NCI-H748 (cell line): ENCODE results near the gene PITX2.

Source experiments
- DNase-seq: peaks from one replicate; lab custom pipeline; 2025; ENCODE audit not compliant: unreplicated experiment; lab: John Stamatoyannopoulos, UW

PITX2 gene

DNA sequence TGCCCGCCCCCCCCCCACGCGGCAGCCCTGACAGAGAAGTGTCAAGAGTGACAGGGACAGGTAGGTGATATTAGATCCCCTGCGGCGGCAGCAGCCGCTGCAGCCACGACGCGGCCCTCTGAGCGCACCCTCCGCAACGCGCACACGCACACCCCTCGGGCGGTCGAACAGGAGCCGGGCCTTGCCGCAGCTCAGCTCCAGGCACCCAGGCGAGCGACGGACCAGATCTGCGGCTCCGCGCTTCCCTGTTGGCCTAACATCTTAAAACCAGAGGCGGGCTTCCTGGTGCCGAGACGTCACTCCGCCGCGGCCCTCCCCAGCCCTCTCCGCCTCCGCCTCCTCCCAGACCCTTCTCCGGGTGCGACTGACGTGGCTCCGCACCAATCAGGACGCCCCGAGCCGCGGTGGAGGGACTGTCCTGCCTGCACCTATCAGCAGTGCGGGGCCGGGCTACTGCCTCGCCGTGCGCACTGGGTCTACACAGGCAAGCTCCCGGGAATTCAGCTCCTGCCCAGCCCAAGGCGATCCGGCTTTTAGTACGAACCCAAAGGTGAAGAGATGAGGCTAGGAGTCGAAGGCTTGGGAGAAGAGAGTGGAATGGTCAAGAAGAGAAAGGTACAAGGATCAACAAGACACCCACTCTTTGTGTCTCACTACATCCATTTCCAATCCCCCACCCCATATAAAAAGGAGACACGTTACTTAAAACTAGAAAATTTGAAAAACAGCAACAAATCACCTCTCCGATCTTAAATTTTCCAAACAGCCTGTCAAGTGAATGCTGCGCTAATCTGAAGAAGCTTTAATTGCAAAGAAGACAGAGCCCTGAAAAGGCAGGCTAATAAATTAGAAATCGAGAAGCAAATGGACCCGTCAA lies at the start of gene PITX2:
Gene PITX2, minus strand, starts transcription at position 237 of the 877 bp plus-strand sequence. CDS start 617 bp downstream, outside the sequence.
- DNase-seq = peak; percentile 92

DNA sequence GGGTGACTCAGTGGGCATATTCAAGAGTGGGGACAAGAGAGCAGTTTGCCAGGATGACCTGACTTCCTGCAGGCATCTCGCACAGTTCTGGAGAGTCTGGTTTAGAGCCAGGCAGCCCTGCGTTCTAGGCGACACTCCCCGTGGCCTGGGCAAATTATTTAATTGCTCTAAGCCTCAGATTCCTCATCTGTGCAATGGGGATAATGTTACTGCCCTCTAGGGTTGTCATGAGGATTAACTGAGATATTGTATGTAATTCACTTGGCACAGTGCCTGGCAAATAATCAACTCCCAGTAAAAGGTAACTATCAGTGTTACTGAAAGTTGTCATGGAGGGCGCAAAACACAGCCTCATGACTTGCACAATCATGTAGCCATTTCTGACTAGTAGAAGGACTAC lies 48.8 kb upstream of the PITX2 start:
- no peak for DNase-seq

DNA sequence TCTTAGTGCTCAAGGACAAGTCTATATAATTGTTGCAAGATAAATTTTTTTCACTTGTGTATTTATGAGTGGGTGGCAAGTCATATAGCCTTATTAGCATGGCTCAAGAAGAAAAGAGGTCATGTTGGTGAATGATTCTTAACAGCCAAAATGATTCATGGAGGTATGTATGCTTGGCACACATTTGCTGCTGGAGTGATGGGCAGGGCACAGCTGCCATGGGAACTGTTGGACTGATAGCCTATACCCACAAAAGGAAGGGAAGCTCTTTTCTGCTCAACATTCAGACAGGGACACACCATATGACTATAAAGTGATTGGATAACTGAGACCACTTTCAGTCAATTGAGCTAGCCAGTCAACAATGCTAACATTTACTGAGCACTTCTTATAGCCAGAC lies 46.8 kb upstream of the PITX2 start:
- DNase-seq = no peak

DNA sequence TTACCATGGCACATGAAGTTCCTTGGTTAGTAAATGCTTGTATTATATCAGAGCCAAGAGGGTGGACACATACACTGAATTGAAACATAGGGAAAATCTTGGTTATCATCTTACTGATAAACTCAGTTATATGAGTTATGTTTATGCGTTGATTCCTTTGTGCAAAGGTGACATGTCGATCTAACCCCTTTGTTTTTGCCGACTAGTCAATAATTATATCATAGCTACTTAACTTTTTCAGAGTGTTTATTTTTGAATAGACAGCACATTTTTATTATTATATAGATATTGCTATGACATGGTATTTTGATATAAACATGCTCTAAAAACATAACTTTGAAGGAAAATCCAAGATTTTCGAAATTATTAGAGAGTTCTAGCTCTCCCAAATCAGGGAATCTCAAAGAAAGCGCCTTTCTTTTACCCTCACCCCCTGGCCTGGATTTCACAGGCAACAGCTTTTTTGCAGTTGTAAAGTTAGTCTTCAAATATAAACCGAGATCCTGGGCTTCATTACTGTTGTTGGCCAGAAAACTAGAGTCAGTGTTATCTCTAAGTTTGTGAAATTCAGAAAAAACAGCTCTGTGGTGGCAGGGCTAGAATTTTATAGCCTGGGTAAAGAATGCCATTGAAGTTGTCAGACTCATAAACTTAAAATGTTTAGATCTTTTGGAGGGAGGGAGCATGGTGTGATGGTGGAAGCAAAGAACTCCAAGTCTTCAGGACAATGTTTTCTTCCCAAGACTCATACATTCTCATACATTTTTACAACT lies 45.8 kb upstream of the PITX2 start:
- no peak for DNase-seq

DNA sequence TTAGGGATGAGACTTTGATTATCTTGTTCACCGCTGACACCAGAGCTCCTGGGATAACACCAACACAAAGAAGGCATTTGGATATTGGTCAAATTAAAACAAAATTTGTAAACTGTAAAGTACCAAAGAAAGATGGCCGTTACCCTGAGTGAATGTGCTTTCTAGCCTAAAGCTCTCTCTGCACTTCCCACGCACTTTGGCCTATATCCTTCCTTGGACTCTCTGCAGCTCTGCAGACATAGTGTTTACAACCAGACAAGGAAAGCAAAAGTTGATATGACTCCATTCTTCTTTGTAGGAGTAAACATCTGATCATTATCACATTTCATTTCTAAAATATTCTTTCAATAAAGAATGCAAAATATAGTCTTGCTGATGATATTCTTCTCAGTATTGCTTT lies 44.8 kb upstream of the PITX2 start:
- no peak for DNase-seq

DNA sequence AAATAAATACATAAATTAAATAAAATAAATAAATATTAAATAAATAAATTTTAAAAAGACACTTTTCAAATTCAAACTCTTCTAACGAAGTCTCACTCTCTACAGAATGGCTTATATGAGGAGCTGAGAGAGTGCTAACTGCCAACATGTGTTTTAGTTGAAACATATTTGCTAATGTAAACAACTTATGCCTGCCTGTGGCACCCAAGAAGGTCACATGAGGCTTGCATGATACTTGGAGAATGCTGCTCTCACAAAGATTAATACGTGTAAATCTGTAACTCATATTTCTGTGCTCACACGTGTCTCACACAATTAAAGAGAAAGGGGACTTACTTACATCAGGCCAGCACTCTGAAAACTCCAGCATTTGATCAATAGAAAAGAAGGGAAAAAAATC lies 43.2 kb upstream of the PITX2 start:
- no peak for DNase-seq

DNA sequence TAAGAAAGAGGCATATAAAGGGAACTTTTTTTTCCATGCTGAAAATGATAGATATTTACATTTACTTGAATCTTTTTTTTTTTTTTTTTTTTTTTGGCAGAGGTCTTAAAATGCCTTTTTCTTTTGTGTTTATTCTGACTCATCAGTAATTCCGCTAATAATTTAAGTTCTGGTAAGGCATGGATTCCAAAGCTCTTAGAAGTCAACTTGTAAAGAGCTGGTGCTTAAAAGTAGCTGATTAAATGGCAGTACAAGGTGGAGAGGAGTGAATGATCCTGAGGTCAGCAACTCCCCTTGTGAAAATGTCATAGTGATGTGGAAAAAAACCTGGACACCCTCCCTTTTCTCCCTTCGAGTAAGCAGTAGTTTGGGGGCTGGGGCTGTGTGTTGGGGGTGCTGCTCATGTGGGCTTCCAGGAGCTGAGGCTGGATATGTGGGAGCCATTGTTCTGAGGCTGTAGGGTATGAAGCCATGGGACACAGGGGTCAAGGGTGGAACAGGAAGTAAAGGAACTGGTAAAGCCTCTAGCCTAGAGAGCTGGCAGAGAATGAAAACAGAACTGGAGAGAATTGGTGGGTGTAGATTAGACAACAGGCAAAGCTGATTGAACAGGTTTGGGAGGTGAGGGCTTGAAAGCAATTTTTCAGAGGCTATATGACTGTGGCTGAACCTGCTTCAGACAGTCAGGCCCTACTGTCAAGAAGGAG lies 41.0 kb upstream of the PITX2 start:
- DNase-seq = no peak

DNA sequence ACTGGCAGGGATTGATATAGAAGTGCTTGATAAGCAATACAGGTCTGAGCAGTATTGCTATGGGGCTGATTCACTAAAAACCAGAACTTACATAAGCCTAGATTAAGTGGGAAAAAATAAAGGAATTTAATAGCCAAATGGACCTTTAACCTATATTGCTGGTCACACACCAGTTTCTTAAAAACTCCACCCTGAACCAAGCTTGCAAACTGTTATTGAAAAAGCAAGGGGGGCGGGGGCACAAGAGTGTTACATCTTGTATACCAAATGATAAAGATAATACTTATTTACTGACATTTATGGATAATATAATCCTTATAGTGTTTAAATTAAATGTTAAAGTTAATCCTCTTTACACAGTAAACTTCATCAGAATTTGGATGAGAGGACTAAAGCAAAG lies 40.3 kb upstream of the PITX2 start:
- DNase-seq = no peak

DNA sequence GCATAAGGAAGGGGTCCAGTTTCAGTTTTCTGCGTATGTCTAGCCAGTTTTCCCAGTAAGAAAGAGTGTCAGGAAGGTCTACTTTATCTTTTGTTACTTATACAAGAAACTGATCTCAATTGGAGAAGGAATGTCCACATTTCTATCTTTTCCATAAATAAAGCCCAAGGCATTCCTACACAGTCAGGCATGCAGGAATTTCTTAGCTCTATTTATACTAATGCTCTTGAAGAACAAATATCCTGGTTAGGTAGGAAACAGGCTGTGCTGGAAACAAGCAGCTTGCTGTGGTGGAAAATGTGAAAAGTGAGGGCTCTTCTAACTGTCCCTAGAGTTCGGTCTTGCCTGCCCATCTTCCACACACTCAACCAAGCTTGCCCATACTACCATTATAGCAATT lies 37.9 kb upstream of the PITX2 start:
- DNase-seq = no peak

DNA sequence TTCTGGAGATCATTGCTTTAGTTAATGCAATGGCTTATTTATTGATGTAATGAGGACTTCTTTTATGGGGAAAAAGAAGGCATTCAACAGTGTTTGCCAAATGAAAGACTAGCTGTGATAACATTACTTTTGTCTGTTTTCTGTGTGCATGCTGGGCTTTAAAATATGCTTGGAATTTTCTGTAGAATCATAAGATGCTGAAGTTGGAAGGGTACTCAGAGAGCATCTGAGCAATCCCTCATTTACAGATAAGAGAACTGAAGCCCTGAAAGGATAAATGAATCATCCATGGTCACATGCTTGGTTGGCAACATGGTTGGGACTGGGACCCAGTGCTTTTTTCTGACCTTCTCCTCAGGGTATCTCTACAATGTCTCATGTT lies 31.4 kb upstream of the PITX2 start:
- no peak for DNase-seq

DNA sequence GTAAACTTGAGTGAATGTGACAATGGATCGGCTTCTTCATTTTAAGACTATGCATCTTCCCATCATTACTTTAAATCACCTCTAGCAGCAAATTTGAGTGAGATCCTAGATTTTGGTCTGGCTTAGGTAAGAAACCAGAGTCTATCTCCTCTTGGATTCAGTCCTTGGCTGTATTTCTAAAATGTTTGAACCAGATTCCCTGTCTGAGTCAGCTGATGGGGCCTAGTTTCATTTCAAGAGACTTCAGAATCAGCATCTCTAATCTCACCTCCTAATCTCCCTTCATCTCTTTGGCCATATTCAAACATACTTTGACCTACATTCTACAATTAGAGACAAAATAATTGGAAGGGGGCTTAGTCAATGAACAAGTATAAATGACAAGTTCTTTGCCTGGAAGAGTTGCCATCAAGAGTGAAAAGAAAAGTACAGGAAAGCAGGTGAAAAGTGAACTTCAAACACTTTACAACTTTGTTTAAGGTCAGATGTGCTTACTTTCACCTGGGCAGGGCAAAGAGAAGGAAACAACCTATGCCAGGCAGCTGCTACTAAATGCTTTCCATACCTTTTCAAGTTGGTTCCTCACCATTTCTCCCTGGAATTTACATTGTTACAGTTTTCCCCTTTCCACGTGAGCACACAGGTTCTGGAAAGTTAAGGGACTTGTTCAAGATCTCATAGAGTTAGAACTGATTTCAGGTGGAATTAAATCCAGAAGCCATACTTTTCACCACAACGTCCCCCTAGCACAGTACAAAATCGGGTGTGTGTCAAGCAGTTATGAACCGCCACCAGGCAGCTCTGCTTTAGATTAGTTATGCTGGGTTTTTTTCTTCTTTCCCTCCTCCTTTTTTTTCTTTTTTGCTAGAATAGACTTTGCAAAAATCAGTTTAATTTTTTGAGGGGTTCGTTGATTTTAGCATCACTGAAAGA lies 30.7 kb upstream of the PITX2 start:
- no peak for DNase-seq

DNA sequence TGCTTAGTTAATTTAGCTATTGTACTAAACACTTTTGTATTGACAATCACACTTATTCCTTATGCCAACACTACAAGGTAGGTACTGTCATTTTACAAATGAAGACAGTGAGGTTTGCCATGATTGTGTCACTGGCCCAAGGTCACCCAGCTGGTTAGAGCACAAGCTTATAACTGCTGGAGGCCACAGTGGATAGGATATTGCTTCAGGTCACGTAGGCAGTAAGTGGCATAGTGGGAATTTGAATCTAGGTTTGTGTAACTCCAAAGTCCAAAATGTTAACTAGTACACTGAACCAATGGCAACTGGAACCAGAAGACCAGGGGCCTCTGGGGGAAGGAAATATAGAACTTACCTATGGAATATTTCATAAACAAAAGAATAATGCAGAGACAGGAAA lies 21.1 kb upstream of the PITX2 start:
- no peak for DNase-seq

DNA sequence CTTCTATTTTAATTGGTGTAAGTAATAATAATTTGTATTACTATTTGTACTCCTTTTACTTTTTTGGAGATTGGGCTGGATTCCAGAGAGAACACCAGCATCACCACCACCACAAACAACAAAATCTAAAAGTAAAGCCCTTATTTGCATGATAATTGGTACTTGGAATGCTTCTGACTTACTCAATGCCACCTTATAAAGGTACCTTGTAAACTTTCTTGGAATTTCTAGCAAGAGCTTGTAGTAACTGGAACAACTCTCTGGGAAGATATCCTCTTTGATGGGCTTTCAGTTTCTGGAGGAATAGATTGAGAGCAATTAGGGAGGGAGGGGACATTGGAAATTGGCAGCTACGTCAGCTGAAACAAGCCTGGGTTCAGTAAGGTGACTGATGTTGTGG lies 20.2 kb upstream of the PITX2 start:
- no peak for DNase-seq

DNA sequence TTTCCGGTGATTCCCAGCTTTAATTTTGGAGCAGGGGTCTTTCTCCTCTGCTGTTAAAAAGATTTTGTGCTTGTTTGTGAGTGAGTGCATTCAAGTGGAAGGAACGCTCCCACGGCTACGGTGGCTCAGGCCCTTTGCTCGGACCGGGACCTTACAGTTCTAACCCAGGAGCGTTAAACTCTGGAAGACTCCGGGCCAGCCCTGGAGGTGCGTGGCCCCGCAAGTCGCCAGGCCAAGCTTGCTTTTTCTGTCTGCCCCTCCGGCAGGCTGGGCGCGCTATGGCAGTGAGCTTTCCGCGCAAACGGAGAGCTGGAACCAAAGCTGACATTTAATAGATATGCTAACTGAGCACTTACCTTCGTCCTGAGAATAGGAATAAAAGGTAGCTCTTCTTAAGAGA lies 18.3 kb upstream of the PITX2 start:
- no peak for DNase-seq

DNA sequence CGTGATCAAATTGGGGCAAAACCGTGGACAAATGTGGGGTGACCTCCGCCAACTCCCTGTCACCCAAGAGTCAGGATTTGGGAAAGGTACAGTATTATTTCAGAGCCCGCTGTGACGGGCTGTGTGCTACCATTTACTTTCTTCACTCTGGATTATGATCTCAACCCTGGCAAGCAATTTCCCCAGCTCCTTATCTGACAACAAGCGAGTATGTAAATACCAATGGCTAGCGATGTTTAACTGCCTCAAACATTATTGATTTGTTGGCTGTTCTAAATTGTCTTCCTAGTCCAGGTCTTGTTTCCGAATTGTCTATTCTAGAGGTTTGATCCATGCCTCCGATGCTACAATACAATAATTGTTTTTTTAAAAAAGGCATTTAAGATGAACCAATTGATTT lies 17.7 kb upstream of the PITX2 start:
- DNase-seq = no peak

DNA sequence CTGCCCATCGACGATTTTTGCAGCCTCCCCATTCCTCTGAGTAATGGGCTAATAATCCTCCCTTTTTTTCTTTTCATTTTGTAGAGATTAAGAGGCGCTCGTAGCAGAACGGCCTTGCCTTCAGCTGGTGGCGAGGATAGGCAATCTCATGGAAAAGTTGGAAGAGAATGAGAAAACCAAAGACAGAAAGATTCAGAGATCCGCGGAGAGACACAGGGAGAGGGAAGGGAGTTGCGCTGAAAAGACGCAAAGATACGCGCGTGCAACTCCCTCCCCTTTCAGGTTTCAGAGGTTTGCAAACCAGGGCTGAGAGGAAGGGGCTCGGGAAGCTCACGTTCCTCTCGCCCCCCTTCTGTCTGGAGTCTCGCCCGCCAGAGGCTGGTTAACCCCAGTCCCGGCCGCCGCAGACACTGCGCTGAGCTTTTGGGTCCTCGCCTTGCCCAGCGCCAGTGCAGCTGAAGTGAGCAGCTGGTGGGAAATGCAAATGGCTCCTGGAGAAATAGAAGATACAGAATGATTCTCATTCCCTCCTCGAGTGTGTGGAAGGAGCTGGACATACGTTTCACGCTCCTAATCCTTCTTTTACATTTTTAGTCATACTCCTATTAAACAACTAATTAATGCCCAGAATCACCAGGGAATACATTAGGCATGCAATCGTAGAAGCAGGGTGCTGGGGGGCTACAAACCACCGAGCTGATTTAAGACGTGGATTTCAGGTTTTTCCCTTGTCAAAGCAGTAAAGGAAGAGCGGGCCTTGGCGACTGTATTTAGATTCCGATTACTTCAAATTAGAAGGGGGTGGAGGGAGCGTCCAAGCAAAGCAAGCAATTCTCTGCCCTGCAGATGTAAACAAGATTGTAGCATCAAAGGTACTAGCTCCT lies 16.6 kb upstream of the PITX2 start:
- DNase-seq = no peak

DNA sequence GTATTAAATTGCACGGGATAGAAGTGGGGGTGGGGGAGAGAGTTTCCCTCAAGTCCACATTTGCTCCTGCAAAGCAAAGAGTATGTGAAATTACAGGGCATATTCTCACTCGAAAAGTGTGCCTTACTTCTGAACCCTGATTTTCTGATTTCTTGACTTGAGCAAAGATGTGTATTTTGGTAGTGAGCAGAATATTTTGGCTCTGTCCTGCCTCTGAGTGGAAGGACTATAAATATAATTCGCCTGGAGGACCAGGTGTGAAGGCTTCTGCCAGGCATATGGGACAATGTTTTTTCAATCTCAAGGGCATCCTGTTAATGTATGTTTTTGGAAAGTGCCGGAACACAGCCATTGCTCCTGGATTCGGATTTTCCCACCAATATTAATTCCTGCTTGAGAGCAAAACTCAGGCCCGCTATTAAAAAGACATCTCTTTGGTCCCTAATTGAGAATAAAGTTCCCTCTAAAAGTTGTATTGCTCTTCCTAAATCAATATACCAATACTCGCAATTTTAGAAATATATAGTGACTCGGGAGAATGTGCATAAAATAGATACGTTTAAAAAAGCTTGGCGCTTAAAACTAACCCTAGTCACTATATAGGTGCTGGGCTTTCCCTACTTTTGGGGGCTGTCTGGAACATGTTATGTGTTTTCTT lies 15.3 kb upstream of the PITX2 start:
- DNase-seq = no peak

DNA sequence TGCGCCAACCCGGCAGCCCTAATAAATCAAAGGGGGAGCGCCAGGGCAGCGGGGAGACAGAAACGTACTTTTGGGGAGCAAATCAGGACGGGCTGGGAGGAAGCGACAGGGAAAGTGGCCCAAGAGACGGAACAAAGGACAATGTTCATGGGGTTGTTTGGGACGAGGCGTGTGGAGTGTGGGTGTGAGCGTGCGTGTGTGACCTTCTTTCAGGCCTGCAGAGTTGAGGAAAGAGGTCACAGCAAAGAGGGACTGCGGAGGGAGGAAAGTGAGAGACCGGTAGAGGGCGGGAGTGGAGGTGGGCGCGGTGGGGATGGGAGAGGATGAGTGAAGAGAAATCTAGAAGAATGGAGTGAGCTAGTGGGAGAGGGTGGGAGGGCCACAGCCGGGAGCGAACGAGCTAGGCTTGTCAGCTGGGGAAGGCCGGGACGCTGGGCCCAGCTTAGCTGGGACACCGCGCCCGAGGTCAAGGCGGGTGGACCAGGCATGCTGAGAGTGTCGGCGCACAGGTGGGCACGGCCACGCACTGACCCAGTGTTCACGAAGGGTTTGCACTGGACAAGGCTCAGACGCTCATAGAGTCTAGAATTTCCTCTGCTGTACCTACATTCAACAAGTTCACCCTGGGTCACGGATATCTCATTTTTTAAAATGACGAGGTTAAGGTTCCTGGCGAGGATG lies 14.7 kb upstream of the PITX2 start:
- no peak for DNase-seq
